ENCODE results near the gene FKBP11. TPM values are rescaled to one million over a fixed set of nuclear protein-coding genes. Genes with fewer than 3 reads are reported as not detected.
A peak's percentile ranks its signal among the peaks of the same experiment; 100 is the strongest.

FKBP11 gene
- total and polyA plus RNA-seq, 2 donors (not counting 3 experiments of a cell fraction or from before 2014, with no cell fraction given) = 74.2 to 81.2 TPM

GRCh38 chr12:48903982-48904411 lies 21.3 kb downstream of the FKBP11 start:
- Histone ChIP-seq H3K4me3 (replicated peaks in 1 of 3; ENCODE audit: insufficient read depth in 1 of 3, low read depth in 1 of 3, low read length in 3 of 3) (peak overlapping the region in 2 of 3 experiments; percentile 32 to 46), H3K4me1 (ENCODE audit: control insufficient read depth, extremely low read depth, insufficient read depth, low read length) (peaks cover 3% of the 10 kb centered on the region), H2AFZ (ENCODE audit: low read depth, low read length) (peak overlapping the region; percentile 72), H3K9me3 (replicated peaks; ENCODE audit: control insufficient read depth, insufficient read depth, low read length) (no peaks in the 10 kb centered on the region), H3K4me2 (ENCODE audit: insufficient read depth, low read length) (peak overlapping the region; percentile 72), H3K9ac (replicated peaks; ENCODE audit: extremely low read depth, insufficient read depth, low read length) (no peak overlapping the region), H3K9me1 (replicated peaks; ENCODE audit: control insufficient read depth, extremely low read depth, insufficient read depth, low read length) (no peaks in the 10 kb centered on the region), H4K20me1 (replicated peaks; ENCODE audit: control insufficient read depth, extremely low read depth, insufficient read depth, low read length) (no peaks in the 10 kb centered on the region), H3K27me3 (ENCODE audit: control insufficient read depth in 2 of 2, insufficient read depth in 2 of 2, low read length in 2 of 2) (no peaks in the 10 kb centered on the region), H3K27ac (ENCODE audit: insufficient read depth, low read depth, low read length) (no peak overlapping the region), H3K79me2 (ENCODE audit: control insufficient read depth, insufficient read depth, low read length) (no peaks in the 10 kb centered on the region), H3K36me3 (ENCODE audit: control insufficient read depth in 2 of 2, extremely low read depth in 1 of 2, insufficient read depth in 2 of 2, low read length in 2 of 2) (no peaks in the 10 kb centered on the region)
- peak; percentile 83 for FAIRE-seq
- intact Hi-C loops (cut with micrococcal nuclease) = no loop called here
- peak; percentile 76 for DNase-seq (ENCODE audit: low read depth, low spot score)
- CTCF ChIA-PET = interaction anchor here (0.6 to 6.7 kb wide), 23 partner anchors 9 to 116 kb away, joined by 3 to 72 read pairs (median 5); partner anchors contain the start of genes DDX23, FKBP11, RND1 and WNT1
- POLR2A ChIA-PET = no interaction called here
- dilution Hi-C loops (cut with MboI; ENCODE audit: extremely low pct_ligation_motif_present, low sequenced_read_pairs) = no loop called here
- TF ChIP-seq EZH2 (IDR thresholded peaks at IDR 0.05; ENCODE audit: borderline replicate concordance, low read depth, low read length, severe bottlenecking) (no peak), MYC (IDR thresholded peaks at IDR 0.05; ENCODE audit: low read depth, low read length) (no peak), POLR2AphosphoS5 (IDR thresholded peaks at IDR 0.05; ENCODE audit: insufficient read depth, low read depth, low read length) (no peak), GATA2 (IDR thresholded peaks at IDR 0.05; ENCODE audit: insufficient read depth, insufficient read length, low read depth, low read length) (no peak)
- TF ChIP-seq, protein P1, sequence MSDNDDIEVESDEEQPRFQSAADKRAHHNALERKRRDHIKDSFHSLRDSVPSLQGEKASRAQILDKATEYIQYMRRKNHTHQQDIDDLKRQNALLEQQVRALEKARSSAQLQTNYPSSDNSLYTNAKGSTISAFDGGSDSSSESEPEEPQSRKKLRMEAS (IDR thresholded peaks at IDR 0.05; ENCODE audit: insufficient read depth, insufficient read length) = peak; percentile 6
- TF ChIP-seq, protein P2, sequence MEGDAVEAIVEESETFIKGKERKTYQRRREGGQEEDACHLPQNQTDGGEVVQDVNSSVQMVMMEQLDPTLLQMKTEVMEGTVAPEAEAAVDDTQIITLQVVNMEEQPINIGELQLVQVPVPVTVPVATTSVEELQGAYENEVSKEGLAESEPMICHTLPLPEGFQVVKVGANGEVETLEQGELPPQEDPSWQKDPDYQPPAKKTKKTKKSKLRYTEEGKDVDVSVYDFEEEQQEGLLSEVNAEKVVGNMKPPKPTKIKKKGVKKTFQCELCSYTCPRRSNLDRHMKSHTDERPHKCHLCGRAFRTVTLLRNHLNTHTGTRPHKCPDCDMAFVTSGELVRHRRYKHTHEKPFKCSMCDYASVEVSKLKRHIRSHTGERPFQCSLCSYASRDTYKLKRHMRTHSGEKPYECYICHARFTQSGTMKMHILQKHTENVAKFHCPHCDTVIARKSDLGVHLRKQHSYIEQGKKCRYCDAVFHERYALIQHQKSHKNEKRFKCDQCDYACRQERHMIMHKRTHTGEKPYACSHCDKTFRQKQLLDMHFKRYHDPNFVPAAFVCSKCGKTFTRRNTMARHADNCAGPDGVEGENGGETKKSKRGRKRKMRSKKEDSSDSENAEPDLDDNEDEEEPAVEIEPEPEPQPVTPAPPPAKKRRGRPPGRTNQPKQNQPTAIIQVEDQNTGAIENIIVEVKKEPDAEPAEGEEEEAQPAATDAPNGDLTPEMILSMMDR (IDR thresholded peaks at IDR 0.05; ENCODE audit: extremely low read depth in 1 of 2, insufficient read depth in 1 of 2, low read depth in 1 of 2, low read length in 2 of 2) = peak; percentile 62 to 77
- no TSS peak for BruUV-seq (replicated peaks)
